Mesenchymal stem cell (in vitro differentiated cells and primary cell): ENCODE results near the gene CYP2R1. TPM values are rescaled to one million over a fixed set of nuclear protein-coding genes. Genes with fewer than 3 reads are reported as not detected.

Experiments used
- DNase-seq: peaks from one replicate; pipeline ENCODE4 v3.0.0-alpha.2; 2013
- H2AFZ ChIP-seq: one replicate; pipeline ENCODE4 v1.6.1; 2013; ENCODE audit warnings: low read depth, mild to moderate bottlenecking, control low read depth, inconsistent platforms, low read length, moderate library complexity
- H2AK5ac ChIP-seq: 2 replicates; pipeline ENCODE4 v1.6.1; 2013; ENCODE audit warnings: low read length, moderate library complexity, mild to moderate bottlenecking, inconsistent platforms; ENCODE audit not compliant: severe bottlenecking
- H2BK120ac ChIP-seq: one replicate; pipeline ENCODE4 v1.6.1; 2013; ENCODE audit warnings: low read depth, mild to moderate bottlenecking, inconsistent platforms, low read length, moderate library complexity
- H2BK12ac ChIP-seq, 2 experiments: one replicate each; pipeline ENCODE4 v1.6.1; 2013; ENCODE audit warnings: inconsistent platforms in 2 of 2, low read length in 2 of 2, mild to moderate bottlenecking in 2 of 2, moderate library complexity in 2 of 2, control low read depth in 1 of 2
- H2BK15ac ChIP-seq: one replicate; pipeline ENCODE4 v1.6.1; 2013; ENCODE audit warnings: mild to moderate bottlenecking, low read depth, inconsistent platforms; ENCODE audit not compliant: poor library complexity, severe bottlenecking
- H2BK5ac ChIP-seq: 2 replicates; pipeline ENCODE4 v1.6.1; 2013; ENCODE audit warnings: low read depth, mild to moderate bottlenecking, low read length, control low read depth, inconsistent platforms; ENCODE audit not compliant: poor library complexity, severe bottlenecking
- H3K14ac ChIP-seq, 2 experiments: one replicate each; pipeline ENCODE4 v1.6.1; 2013; ENCODE audit warnings: inconsistent platforms in 2 of 2, low read length in 2 of 2, control low read depth in 1 of 2, mild to moderate bottlenecking in 1 of 2, moderate library complexity in 1 of 2
- H3K18ac ChIP-seq, 2 experiments: one replicate each; pipeline ENCODE4 v1.6.1; 2013; ENCODE audit warnings: inconsistent platforms in 2 of 2, low read length in 2 of 2, control low read depth in 1 of 2, low read depth in 1 of 2, mild to moderate bottlenecking in 1 of 2
- H3K23ac ChIP-seq, 2 experiments: one replicate each; pipeline ENCODE4 v1.6.1; 2013; ENCODE audit warnings: inconsistent platforms in 2 of 2, low read length in 2 of 2, mild to moderate bottlenecking in 2 of 2, moderate library complexity in 2 of 2, control low read depth in 1 of 2
- H3K27ac ChIP-seq: 2 replicates; pipeline ENCODE4 v1.5.1; 2013; ENCODE audit warnings: mild to moderate bottlenecking, moderate library complexity, low read length, control low read depth, inconsistent platforms; ENCODE audit not compliant: poor library complexity, severe bottlenecking
- H3K27me3 ChIP-seq, 2 experiments: 2 replicates each; pipeline versions ENCODE4 v1.6.1 to v1.7.0; 2013; ENCODE audit warnings: low read length in 2 of 2, mild to moderate bottlenecking in 2 of 2, moderate library complexity in 2 of 2, control low read depth in 1 of 2, inconsistent platforms in 1 of 2; ENCODE audit not compliant: control insufficient read depth in 1 of 2, insufficient read depth in 1 of 2
- H3K36me3 ChIP-seq, 2 experiments: 2 replicates each; pipeline versions ENCODE4 v1.6.1 to v1.7.0; 2013; ENCODE audit warnings: low read length in 2 of 2, control low read depth in 1 of 2, inconsistent platforms in 1 of 2, low read depth in 1 of 2, mild to moderate bottlenecking in 1 of 2; ENCODE audit not compliant: insufficient read depth in 2 of 2, control insufficient read depth in 1 of 2
- H3K4ac ChIP-seq, 2 experiments: one replicate each; pipeline ENCODE4 v1.6.1; 2013; ENCODE audit warnings: inconsistent platforms in 2 of 2, low read length in 2 of 2, mild to moderate bottlenecking in 2 of 2, moderate library complexity in 2 of 2, control low read depth in 1 of 2, low read depth in 1 of 2
- H3K4me1 ChIP-seq: 2 replicates; pipeline ENCODE4 v1.6.1; 2013; ENCODE audit warnings: low read depth, low read length, control low read depth; ENCODE audit not compliant: control insufficient read depth, insufficient read depth
- H3K4me2 ChIP-seq: 2 replicates; pipeline ENCODE4 v1.6.1; 2013; ENCODE audit warnings: low read length, mild to moderate bottlenecking, inconsistent platforms; ENCODE audit not compliant: poor library complexity, severe bottlenecking
- H3K4me3 ChIP-seq, 2 experiments: 2 replicates each; pipeline versions ENCODE4 v1.5.1 to v1.7.0; 2013; ENCODE audit warnings: low read length in 2 of 2, mild to moderate bottlenecking in 2 of 2, control low read depth in 1 of 2, low read depth in 1 of 2; ENCODE audit not compliant: insufficient read depth in 1 of 2
- H3K79me1 ChIP-seq: replicated peaks from 2 replicates; pipeline ENCODE4 v1.6.1; 2013; ENCODE audit warnings: mild to moderate bottlenecking, control low read depth, low read length, inconsistent platforms; ENCODE audit not compliant: poor library complexity, severe bottlenecking
- H3K9ac ChIP-seq: 2 replicates; pipeline ENCODE4 v1.7.0; 2013; ENCODE audit warnings: mild to moderate bottlenecking, low read length, moderate library complexity
- H3K9me3 ChIP-seq: 2 replicates; pipeline ENCODE4 v1.7.0; 2013; ENCODE audit warnings: mild to moderate bottlenecking, low read length; ENCODE audit not compliant: control insufficient read depth
- H4K8ac ChIP-seq: one replicate; pipeline ENCODE4 v1.6.1; 2013; ENCODE audit warnings: inconsistent platforms, mild to moderate bottlenecking, low read length, moderate library complexity
- H4K91ac ChIP-seq: one replicate; pipeline ENCODE4 v1.6.1; 2013; ENCODE audit warnings: mild to moderate bottlenecking, low read length, inconsistent platforms
- WGBS: methylation state at CpG from one replicate; pipeline ENCODE4 v1.1.7; 2013; ENCODE audit warnings: mixed read lengths; 5-methylcytosine and 5-hydroxymethylcytosine counted together
- polyA plus RNA-seq, 2 experiments: library from polyadenylated mRNA; stranded (reverse); fragments of 200-250 nt; gene quantifications; one replicate each; pipeline ENCODE4 v1.2.3, GENCODE V29; 2013

CYP2R1 gene, protein sequence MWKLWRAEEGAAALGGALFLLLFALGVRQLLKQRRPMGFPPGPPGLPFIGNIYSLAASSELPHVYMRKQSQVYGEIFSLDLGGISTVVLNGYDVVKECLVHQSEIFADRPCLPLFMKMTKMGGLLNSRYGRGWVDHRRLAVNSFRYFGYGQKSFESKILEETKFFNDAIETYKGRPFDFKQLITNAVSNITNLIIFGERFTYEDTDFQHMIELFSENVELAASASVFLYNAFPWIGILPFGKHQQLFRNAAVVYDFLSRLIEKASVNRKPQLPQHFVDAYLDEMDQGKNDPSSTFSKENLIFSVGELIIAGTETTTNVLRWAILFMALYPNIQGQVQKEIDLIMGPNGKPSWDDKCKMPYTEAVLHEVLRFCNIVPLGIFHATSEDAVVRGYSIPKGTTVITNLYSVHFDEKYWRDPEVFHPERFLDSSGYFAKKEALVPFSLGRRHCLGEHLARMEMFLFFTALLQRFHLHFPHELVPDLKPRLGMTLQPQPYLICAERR
- polyA plus RNA-seq (2013, experiment 1 of 2), result 11.3 TPM
- polyA plus RNA-seq (2013, experiment 2 of 2), result 10.5 TPM

DNA sequence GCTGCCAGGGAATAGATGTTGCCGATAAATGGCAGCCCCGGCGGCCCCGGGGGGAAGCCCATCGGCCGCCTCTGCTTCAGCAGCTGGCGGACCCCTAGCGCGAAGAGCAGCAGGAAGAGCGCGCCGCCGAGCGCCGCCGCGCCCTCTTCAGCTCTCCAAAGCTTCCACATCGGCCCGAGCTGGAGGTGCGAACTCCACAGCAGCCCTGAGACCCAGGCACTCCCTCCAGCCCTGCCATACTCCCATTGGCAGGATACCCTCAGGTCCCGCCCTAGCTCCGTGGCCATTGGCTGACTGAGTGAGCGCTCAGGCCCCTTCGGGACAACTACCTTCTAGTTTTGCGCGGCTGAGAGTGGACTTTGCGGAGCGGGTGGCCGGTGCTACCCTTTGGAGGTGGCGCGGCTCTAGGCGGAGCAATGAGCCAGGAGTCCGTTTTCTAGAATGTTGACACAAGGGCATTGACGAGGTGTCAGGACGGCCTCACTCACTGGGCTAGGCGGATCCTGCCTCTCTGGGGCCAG lies at the start of gene CYP2R1:
Gene CYP2R1, minus strand, starts transcription at position 196 of the 521 bp plus-strand sequence. Its CDS starts 26 bp downstream, at position 170.
- Histone ChIP-seq H3K27me3 (no peaks in the 10 kb centered on the region), H2AFZ (peak within 1 kb of the TSS; percentile 84), H2BK120ac (peak within 1 kb of the TSS; percentile 8), H3K36me3 (no peaks in the 10 kb centered on the region), H3K79me1 (peaks cover 2% of the 10 kb centered on the region), H3K23ac (no peak within 1 kb of the TSS), H3K4me2 (peak within 1 kb of the TSS; percentile 97), H3K9me3 (no peaks in the 10 kb centered on the region), H3K4ac (peak within 1 kb of the TSS; percentile 21 to 49), H4K91ac (no peak within 1 kb of the TSS), H3K4me3 (peak within 1 kb of the TSS; percentile 63 to 95), H2BK15ac (peak within 1 kb of the TSS; percentile 73), H3K4me1 (peaks cover 4% of the 10 kb centered on the region), H3K14ac (no peak within 1 kb of the TSS), H3K9ac (peak within 1 kb of the TSS; percentile 86), H2AK5ac (no peak within 1 kb of the TSS), H2BK12ac (peak within 1 kb of the TSS in 1 of 2 experiments; percentile 10), H2BK5ac (peak within 1 kb of the TSS; percentile 10), H3K27ac (peak within 1 kb of the TSS; percentile 82), H4K8ac (peak within 1 kb of the TSS; percentile 86), H3K18ac (peak within 1 kb of the TSS; percentile 72 to 80)
- DNase-seq, result peak; percentile 98
- under 1% methylated on average over 36 of the region's 36 CpGs for WGBS

DNA sequence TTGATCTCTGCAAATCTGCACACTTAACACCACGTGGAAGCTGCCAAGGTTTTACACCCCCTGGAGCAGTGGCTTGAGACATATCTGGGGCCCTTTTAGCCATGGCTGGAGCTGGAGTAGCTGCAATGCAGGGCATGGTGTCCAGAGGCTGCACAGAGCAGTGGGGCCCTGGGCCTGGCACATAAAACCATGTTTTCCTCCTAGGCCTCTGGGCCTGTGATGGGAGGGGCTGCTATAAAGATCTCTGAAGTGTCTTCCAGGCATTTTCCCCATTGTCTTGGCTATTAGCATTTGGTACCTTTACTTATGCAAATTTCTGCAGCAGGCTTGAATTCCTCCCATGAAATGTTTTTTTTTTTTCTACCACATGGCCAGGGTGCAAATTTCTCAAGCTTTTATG lies 46.9 kb upstream of the CYP2R1 start:
- H3K79me1 ChIP-seq, result no peaks in the 10 kb centered on the region
- H3K23ac ChIP-seq, result no peak overlapping the region
- no peak overlapping the region for H2BK5ac ChIP-seq

DNA sequence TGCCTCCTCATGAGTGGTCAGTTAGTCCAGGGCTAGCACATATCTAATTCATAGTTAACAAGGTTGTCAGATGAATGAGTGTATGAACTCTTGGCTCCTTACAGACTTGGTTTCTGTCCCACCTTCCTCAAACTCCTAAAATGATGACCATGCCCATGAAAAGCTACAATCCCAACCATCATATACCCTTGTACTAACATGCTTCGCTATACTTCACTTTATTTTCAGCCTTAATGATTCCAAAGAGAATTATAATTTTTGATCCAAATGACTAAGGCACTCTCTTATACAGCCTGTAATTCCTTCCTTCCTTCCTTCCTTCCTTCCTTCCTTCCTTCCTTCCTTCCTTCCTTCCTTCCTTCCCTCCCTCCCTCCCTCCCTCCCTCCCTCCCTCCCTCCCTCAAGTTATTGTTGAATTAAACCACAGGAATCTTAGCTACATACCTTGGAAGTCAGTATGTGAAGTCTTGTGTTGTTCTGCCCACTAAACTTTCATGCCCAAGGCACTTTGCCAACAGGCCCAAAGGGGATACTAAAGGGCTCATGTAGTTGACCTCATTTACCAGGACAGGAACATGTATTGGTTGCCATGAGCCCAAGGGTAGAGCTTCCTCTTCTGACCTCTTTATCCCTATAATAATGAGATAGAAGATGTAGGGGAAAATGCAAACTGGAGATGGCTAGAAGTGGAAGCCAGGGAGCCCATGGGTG lies 42.8 kb upstream of the CYP2R1 start:
- H4K8ac ChIP-seq, result no peak overlapping the region
- no peak overlapping the region for H2BK120ac ChIP-seq
- H3K4ac ChIP-seq, result no peak overlapping the region
- H2BK12ac ChIP-seq, result no peak overlapping the region
- H2BK5ac ChIP-seq, result no peak overlapping the region
- H4K91ac ChIP-seq, result no peak overlapping the region
- no peaks in the 10 kb centered on the region for H3K79me1 ChIP-seq
- H3K27ac ChIP-seq, result no peak overlapping the region
- no peak for DNase-seq
- H2AFZ ChIP-seq, result no peak overlapping the region
- WGBS, result 83% methylated on average over 1 of the region's 1 CpG
- H3K9me3 ChIP-seq, result no peaks in the 10 kb centered on the region
- no peak overlapping the region for H3K14ac ChIP-seq
- H3K27me3 ChIP-seq, result no peaks in the 10 kb centered on the region
- no peak overlapping the region for H3K23ac ChIP-seq
- no peaks in the 10 kb centered on the region for H3K4me1 ChIP-seq
- H2AK5ac ChIP-seq, result no peak overlapping the region
- no peak overlapping the region for H3K4me3 ChIP-seq
- no peak overlapping the region for H2BK15ac ChIP-seq
- no peak overlapping the region for H3K9ac ChIP-seq
- H3K36me3 ChIP-seq, result no peaks in the 10 kb centered on the region
- H3K18ac ChIP-seq, result no peak overlapping the region
- no peak overlapping the region for H3K4me2 ChIP-seq

More for the DNA sequence above, 46.9 kb upstream of the CYP2R1 start:
- Histone ChIP-seq H3K9me3 (no peaks in the 10 kb centered on the region), H3K27me3 (no peaks in the 10 kb centered on the region), H2BK15ac (no peak overlapping the region), H2BK12ac (no peak overlapping the region), H3K27ac (no peak overlapping the region), H3K4me2 (no peak overlapping the region), H2AK5ac (no peak overlapping the region), H3K14ac (no peak overlapping the region), H3K4ac (no peak overlapping the region), H2AFZ (no peak overlapping the region), H4K8ac (no peak overlapping the region), H3K4me1 (no peaks in the 10 kb centered on the region), H2BK120ac (no peak overlapping the region), H4K91ac (no peak overlapping the region), H3K36me3 (no peaks in the 10 kb centered on the region), H3K18ac (no peak overlapping the region), H3K4me3 (no peak overlapping the region), H3K9ac (no peak overlapping the region)
- 20% methylated on average over 1 of the region's 1 CpG for WGBS
- no peak for DNase-seq

DNA sequence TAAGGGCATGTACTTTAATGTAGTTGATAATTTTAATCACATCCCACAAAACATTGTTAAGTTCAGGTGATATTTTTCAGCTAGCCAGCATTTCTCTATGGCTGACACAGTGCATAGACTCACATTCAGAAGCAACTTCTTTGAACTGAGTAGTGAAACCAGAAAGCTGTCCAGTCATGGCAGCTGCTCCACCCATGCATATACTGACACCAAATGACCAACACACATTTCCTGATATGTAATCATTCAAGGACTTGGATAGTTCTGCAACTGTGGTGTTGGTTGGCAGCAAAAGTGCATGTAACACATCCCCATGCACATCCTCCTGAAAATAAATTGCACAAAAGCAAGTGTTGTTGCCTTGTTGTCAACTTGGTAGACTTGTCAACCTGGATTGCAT lies 40.4 kb upstream of the CYP2R1 start:
- Histone ChIP-seq H3K79me1 (no peaks in the 10 kb centered on the region), H2BK120ac (no peak overlapping the region), H3K4me1 (no peaks in the 10 kb centered on the region), H3K23ac (no peak overlapping the region), H4K8ac (no peak overlapping the region), H3K9ac (no peak overlapping the region), H2AFZ (no peak overlapping the region), H3K27ac (no peak overlapping the region), H3K36me3 (no peaks in the 10 kb centered on the region), H3K9me3 (peaks cover 6% of the 10 kb centered on the region), H3K4me2 (no peak overlapping the region), H2BK15ac (no peak overlapping the region), H2BK12ac (no peak overlapping the region), H2AK5ac (no peak overlapping the region), H3K4me3 (no peak overlapping the region), H3K4ac (no peak overlapping the region), H4K91ac (no peak overlapping the region), H2BK5ac (no peak overlapping the region), H3K27me3 (no peaks in the 10 kb centered on the region), H3K18ac (no peak overlapping the region), H3K14ac (peak overlapping the region in 1 of 2 experiments; percentile 26)
- no peak for DNase-seq
